HG03064 (cell line): ENCODE results near the gene AEBP1.

Experiments used
- ATAC-seq: cut with Tn5 transposase; IDR thresholded peaks from one replicate; pipeline ENCODE4 v1.9.1; 2021; ENCODE audit warnings: low read depth; ENCODE audit not compliant: unreplicated experiment

Gene AEBP1

GRCh38 chr7:44083796-44084195, 20.3 kb upstream of the AEBP1 start:
- no peak for ATAC-seq

- no peak for ATAC-seq
Measured at GRCh38 chr7:44084701-44085100, 19.4 kb upstream of the AEBP1 start.

GRCh38 chr7:44085546-44085945, 18.6 kb upstream of the AEBP1 start:
- ATAC-seq = no peak

- no peak for ATAC-seq
Measured at GRCh38 chr7:44086627-44087026, 17.5 kb upstream of the AEBP1 start.

- no peak for ATAC-seq
Measured at GRCh38 chr7:44087911-44088838, 16.0 kb upstream of the AEBP1 start.

- no peak for ATAC-seq
Measured at GRCh38 chr7:44093102-44093641, 11.0 kb upstream of the AEBP1 start.

GRCh38 chr7:44094365-44094764, 9.8 kb upstream of the AEBP1 start:
- no peak for ATAC-seq

GRCh38 chr7:44094883-44095592, 9.1 kb upstream of the AEBP1 start:
- no peak for ATAC-seq

- ATAC-seq = no peak
Measured at GRCh38 chr7:44095781-44096180, 8.4 kb upstream of the AEBP1 start.

GRCh38 chr7:44096326-44096881, 7.7 kb upstream of the AEBP1 start:
- ATAC-seq = no peak

- peak; percentile 68 for ATAC-seq
Measured at GRCh38 chr7:44097064-44097932, 6.8 kb upstream of the AEBP1 start.

GRCh38 chr7:44098092-44099068, 5.8 kb upstream of the AEBP1 start:
- no peak for ATAC-seq

GRCh38 chr7:44099669-44100068, 4.5 kb upstream of the AEBP1 start:
- no peak for ATAC-seq

GRCh38 chr7:44100458-44101302, 3.5 kb upstream of the AEBP1 start:
- no peak for ATAC-seq

- no peak for ATAC-seq
Measured at GRCh38 chr7:44101303-44101965, 2.7 kb upstream of the AEBP1 start.

- no peak for ATAC-seq
Measured at GRCh38 chr7:44101966-44102845, 1.9 kb upstream of the AEBP1 start.
